Spleen (tissue), 11 donors: Measurements from ENCODE around the gene C10orf71. TPM values are rescaled to one million over a fixed set of nuclear protein-coding genes. Genes with fewer than 3 reads are reported as not detected.

Source experiments
- DNase-seq: peaks from one replicate; pipeline ENCODE4 v3.0.0-alpha.2; 2020
- H3K27ac ChIP-seq, 8 donors: fragments of 200-600 bp; sonication (generic) in 7 of 8; 1 replicate in 4 of 8; 2 replicates in 4 of 8; pipeline versions ENCODE4 v1.5.0 to v1.8.0; 2016 to 2021; ENCODE audit warnings: inconsistent platforms in 4 of 8, mild to moderate bottlenecking in 4 of 8, moderate library complexity in 1 of 8
- H3K27me3 ChIP-seq, 7 donors: fragments of 200-600 bp; sonication (generic) in 6 of 7; replicated peaks in 1 of 7; 1 replicate in 4 of 7; 2 replicates in 3 of 7; pipeline versions ENCODE4 v1.5.0 to v1.8.0; 2016 to 2021; ENCODE audit warnings: inconsistent platforms in 3 of 7, mild to moderate bottlenecking in 1 of 7
- H3K36me3 ChIP-seq, 6 donors: fragments of 200-600 bp; sonication (generic) in 5 of 6; 1 replicate in 4 of 6; 2 replicates in 2 of 6; pipeline versions ENCODE4 v1.5.0 to v1.8.0; 2016 to 2021; ENCODE audit warnings: inconsistent platforms in 2 of 6
- H3K4me1 ChIP-seq, 6 donors: fragments of 200-600 bp; sonication (generic) in 5 of 6; 1 replicate in 3 of 6; 2 replicates in 3 of 6; pipeline versions ENCODE4 v1.5.0 to v1.8.0; 2016 to 2021; ENCODE audit warnings: inconsistent platforms in 3 of 6
- H3K4me3 ChIP-seq, 8 donors: fragments of 200-600 bp; sonication (generic) in 7 of 8; 1 replicate in 4 of 8; 2 replicates in 4 of 8; pipeline versions ENCODE4 v1.5.0 to v1.8.0; 2016 to 2021; ENCODE audit warnings: inconsistent platforms in 4 of 8, mild to moderate bottlenecking in 4 of 8, moderate library complexity in 2 of 8
- H3K9me3 ChIP-seq, 8 donors: fragments of 200-600 bp; sonication (generic) in 7 of 8; 1 replicate in 4 of 8; 2 replicates in 4 of 8; pipeline versions ENCODE4 v1.5.0 to v1.8.0; 2016 to 2021; ENCODE audit warnings: inconsistent platforms in 4 of 8
- POLR2A ChIP-seq, 3 donors: fragments of 450-650 bp; IDR thresholded peaks; one replicate each; pipeline ENCODE4 v1.5.1; 2017; ENCODE audit warnings: antibody characterized with exemption in 3 of 3, mild to moderate bottlenecking in 1 of 3
- POLR2AphosphoS5 ChIP-seq, 3 donors: sonication (generic); formaldehyde crosslinking; IDR thresholded peaks; one replicate each; pipeline ENCODE4 v1.5.1; 2017; ENCODE audit warnings: antibody characterized with exemption in 3 of 3
- WGBS, 5 donors: extraction: QIAGEN DNeasy Blood & Tissue Kit in 3 of 5; methylation state at CpG; one replicate each; pipeline versions ENCODE4 v1.1.5 to v1.1.7; 2013 to 2018; 5-methylcytosine and 5-hydroxymethylcytosine counted together
- intact Hi-C: fragments of 100-400 bp; cut with DNase I; formaldehyde crosslinking; loops from one replicate; pipeline ENCODE4 v1.15.0; 2023; ENCODE audit warnings: low total_unique reads
- polyA plus RNA-seq, 3 donors: library from polyadenylated mRNA; stranded (reverse); fragments of 200-250 nt; gene quantifications; one replicate each; pipeline ENCODE4 v1.2.1, GENCODE V29; 2013
- total RNA-seq, 7 donors: library from RNA; depleted of rRNA in 3 of 7; stranded (reverse); fragments of >200 nt in 3 of 7; fragmentation: NEBNext Ultra II Directional in 4 of 7; extraction: Animal tissue kit (Norgen Biotek cat#: 25700) in 4 of 7; gene quantifications; one replicate each; pipeline versions ENCODE4 v1.1.0 to v1.2.1, GENCODE V29; 2016 to 2021
- TF ChIP-seq, protein P1 (sequence below), 11 experiments: fragments of 200-600 bp in 7 of 11; fragments of 450-650 bp in 4 of 11; sonication (generic) in 4 of 11; IDR thresholded peaks in 8 of 11; conservative IDR thresholded peaks in 3 of 11; 1 replicate in 7 of 11; 2 replicates in 4 of 11; pipeline versions ENCODE4 v1.4.0 to v1.8.0; 2016 to 2021; ENCODE audit warnings: antibody characterized with exemption in 11 of 11, inconsistent platforms in 4 of 11, mild to moderate bottlenecking in 1 of 11
- donor health status: healthy with polysubstance abuse.
- donor health status: DM: no; HTN: no; CAD: no; lungs with moderate emphysema.
- donor health status: DM: no; HTN: no; CAD: no.
- donor health status: Bipolar disorder and iron deficiency.
- donor health status: healthy.
- donor health status: DM: no; HTN: no; CAD: no.
- donor health status: DM: yes; HTN: yes; CAD: no.

C10orf71 gene
- total and polyA plus RNA-seq, 10 donors = not detected

DNA sequence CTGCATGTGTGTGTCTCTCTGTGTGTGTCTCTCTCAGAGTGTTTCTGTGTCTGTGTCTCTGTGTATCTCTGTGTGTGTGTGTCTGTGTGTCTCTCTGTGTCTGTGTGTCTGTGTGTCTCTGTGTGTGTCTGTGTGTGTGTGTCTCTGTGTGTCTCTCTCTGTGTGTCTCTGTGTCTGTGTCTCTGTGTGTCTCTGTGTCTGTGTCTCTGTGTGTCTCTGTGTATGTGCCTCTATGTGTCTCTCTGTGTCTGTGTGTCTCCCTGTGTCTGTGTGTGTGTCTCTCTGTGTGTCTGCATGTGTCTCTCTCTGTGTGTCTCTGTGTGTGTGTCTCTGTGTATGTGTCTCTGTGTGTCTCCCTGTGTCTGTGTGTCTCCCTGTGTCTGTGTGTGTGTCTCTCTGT lies 44.8 kb upstream of the C10orf71 start:
- H3K4me1 ChIP-seq = peaks cover 0 to 34% (median 11%) of the 10 kb centered on the region in 6 donors
- intact Hi-C loops = no loop called here
- no peak for TF ChIP-seq POLR2A (IDR thresholded peaks at IDR 0.05)
- TF ChIP-seq, protein P1, sequence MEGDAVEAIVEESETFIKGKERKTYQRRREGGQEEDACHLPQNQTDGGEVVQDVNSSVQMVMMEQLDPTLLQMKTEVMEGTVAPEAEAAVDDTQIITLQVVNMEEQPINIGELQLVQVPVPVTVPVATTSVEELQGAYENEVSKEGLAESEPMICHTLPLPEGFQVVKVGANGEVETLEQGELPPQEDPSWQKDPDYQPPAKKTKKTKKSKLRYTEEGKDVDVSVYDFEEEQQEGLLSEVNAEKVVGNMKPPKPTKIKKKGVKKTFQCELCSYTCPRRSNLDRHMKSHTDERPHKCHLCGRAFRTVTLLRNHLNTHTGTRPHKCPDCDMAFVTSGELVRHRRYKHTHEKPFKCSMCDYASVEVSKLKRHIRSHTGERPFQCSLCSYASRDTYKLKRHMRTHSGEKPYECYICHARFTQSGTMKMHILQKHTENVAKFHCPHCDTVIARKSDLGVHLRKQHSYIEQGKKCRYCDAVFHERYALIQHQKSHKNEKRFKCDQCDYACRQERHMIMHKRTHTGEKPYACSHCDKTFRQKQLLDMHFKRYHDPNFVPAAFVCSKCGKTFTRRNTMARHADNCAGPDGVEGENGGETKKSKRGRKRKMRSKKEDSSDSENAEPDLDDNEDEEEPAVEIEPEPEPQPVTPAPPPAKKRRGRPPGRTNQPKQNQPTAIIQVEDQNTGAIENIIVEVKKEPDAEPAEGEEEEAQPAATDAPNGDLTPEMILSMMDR (IDR thresholded peaks at IDR 0.05 in 8 of 11, conservative IDR thresholded peaks at IDR 0.05 in 3 of 11) = no peak
- no peak for TF ChIP-seq POLR2AphosphoS5 (IDR thresholded peaks at IDR 0.05)
- no peaks in the 10 kb centered on the region for H3K36me3 ChIP-seq
- no peak overlapping the region for H3K4me3 ChIP-seq
- DNase-seq = no peak
- H3K9me3 ChIP-seq = no peaks in the 10 kb centered on the region
- H3K27ac ChIP-seq = no peak overlapping the region
- peaks cover 0 to 8% (median 0%) of the 10 kb centered on the region in 7 donors for H3K27me3 ChIP-seq

GRCh38 chr10:49254556-49255318 lies 44.2 kb upstream of the C10orf71 start:
- intact Hi-C loops = no loop called here
- Histone ChIP-seq H3K27ac (no peak overlapping the region), H3K27me3 (peaks cover 0 to 8% (median 0%) of the 10 kb centered on the region in 7 donors), H3K36me3 (no peaks in the 10 kb centered on the region), H3K9me3 (no peaks in the 10 kb centered on the region), H3K4me3 (no peak overlapping the region), H3K4me1 (peaks cover 0 to 34% (median 11%) of the 10 kb centered on the region in 6 donors)
- TF ChIP-seq POLR2A (IDR thresholded peaks at IDR 0.05) (no peak), POLR2AphosphoS5 (IDR thresholded peaks at IDR 0.05) (peak in 1 of 3 donors; percentile 39)
- WGBS, 5 donors = 21 to 40% (median 28%) methylated on average over 13 to 14 of the region's 14 CpGs
- no peak for DNase-seq

GRCh38 chr10:49255883-49256282 lies 43.1 kb upstream of the C10orf71 start:
- H3K4me1 ChIP-seq = peaks cover 0 to 34% (median 11%) of the 10 kb centered on the region in 6 donors
- intact Hi-C loops = no loop called here
- 43 to 89% (median 67%) methylated on average over 3 of the region's 3 CpGs for WGBS, 5 donors
- H3K9me3 ChIP-seq = no peaks in the 10 kb centered on the region
- DNase-seq = no peak
- peaks cover 0 to 8% (median 0%) of the 10 kb centered on the region in 7 donors for H3K27me3 ChIP-seq
- H3K27ac ChIP-seq = no peak overlapping the region
- H3K4me3 ChIP-seq = no peak overlapping the region
- no peak for TF ChIP-seq POLR2AphosphoS5 (IDR thresholded peaks at IDR 0.05)
- no peak for TF ChIP-seq POLR2A (IDR thresholded peaks at IDR 0.05)
- TF ChIP-seq, protein P1 (IDR thresholded peaks at IDR 0.05 in 8 of 11, conservative IDR thresholded peaks at IDR 0.05 in 3 of 11) = no peak
- no peaks in the 10 kb centered on the region for H3K36me3 ChIP-seq

GRCh38 chr10:49257154-49257553 lies 41.8 kb upstream of the C10orf71 start:
- Histone ChIP-seq H3K4me1 (peaks cover 0 to 34% (median 11%) of the 10 kb centered on the region in 6 donors), H3K27ac (no peak overlapping the region), H3K4me3 (no peak overlapping the region), H3K27me3 (peaks cover 0 to 8% (median 0%) of the 10 kb centered on the region in 7 donors), H3K36me3 (no peaks in the 10 kb centered on the region), H3K9me3 (no peaks in the 10 kb centered on the region)
- intact Hi-C loops = no loop called here
- DNase-seq = no peak
- TF ChIP-seq POLR2A (IDR thresholded peaks at IDR 0.05) = no peak
- TF ChIP-seq, protein P1 (IDR thresholded peaks at IDR 0.05 in 8 of 11, conservative IDR thresholded peaks at IDR 0.05 in 3 of 11) = no peak
- TF ChIP-seq POLR2AphosphoS5 (IDR thresholded peaks at IDR 0.05) = no peak
- WGBS, 5 donors = 26 to 39% (median 33%) methylated on average over 1 of the region's 1 CpG
